Activated naive CD4-positive, alpha-beta T cell treated with anti-CD3 and anti-CD28 coated beads, Interleukin-2, amount 50 U/mL, for 72 hours (primary cell): Measurements from ENCODE around the gene NR3C1. TPM values are rescaled to one million over a fixed set of nuclear protein-coding genes. Genes with fewer than 3 reads are reported as not detected.

ENCODE experiments used
- ATAC-seq, 2 donors: fragments of 150-1000 bp; cut with Tn5 transposase; 2 replicates each; pipeline ENCODE4 v1.10.0; 2021; ENCODE audit warnings: mild to moderate bottlenecking in 2 of 2, moderate library complexity in 2 of 2
- DNase-seq, 2 donors: peaks; one replicate each; pipeline ENCODE4 v3.0.0; 2021 to 2022; ENCODE audit warnings: low spot score in 2 of 2
- H3K27ac Mint-ChIP-seq, 2 donors: one replicate each; pipeline ENCODE4 v1.8.0; 2022; ENCODE audit warnings: mild to moderate bottlenecking in 2 of 2, mixed read lengths in 2 of 2
- H3K36me3 Mint-ChIP-seq, 2 donors: one replicate each; pipeline ENCODE4 v1.8.0; 2022; ENCODE audit warnings: mixed read lengths in 2 of 2
- H3K9me3 Mint-ChIP-seq, 2 donors: one replicate each; pipeline ENCODE4 v1.8.0; 2022; ENCODE audit warnings: mixed read lengths in 2 of 2
- total RNA-seq, 2 donors: library from RNA; stranded (reverse); gene quantifications; one replicate each; pipeline ENCODE4 v1.2.3, GENCODE V29; 2022

NR3C1 gene
- total RNA-seq, 2 donors from 2014 or later = 39.5 to 43.6 TPM

- Mint-ChIP-seq H3K9me3 (peaks cover 0 to 4% of the 10 kb centered on the region in 2 donors), H3K27ac (no peak overlapping the region), H3K36me3 (no peaks in the 10 kb centered on the region)
- ATAC-seq = no peak
- DNase-seq = no peak
Measured at GRCh38 chr5:143237664-143238063, 165.8 kb downstream of the NR3C1 start.

GRCh38 chr5:143236682-143237081, 166.8 kb downstream of the NR3C1 start:
- Mint-ChIP-seq H3K9me3 (peaks cover 0 to 4% of the 10 kb centered on the region in 2 donors), H3K36me3 (no peaks in the 10 kb centered on the region), H3K27ac (no peak overlapping the region)
- ATAC-seq = no peak
- DNase-seq = no peak

DNA sequence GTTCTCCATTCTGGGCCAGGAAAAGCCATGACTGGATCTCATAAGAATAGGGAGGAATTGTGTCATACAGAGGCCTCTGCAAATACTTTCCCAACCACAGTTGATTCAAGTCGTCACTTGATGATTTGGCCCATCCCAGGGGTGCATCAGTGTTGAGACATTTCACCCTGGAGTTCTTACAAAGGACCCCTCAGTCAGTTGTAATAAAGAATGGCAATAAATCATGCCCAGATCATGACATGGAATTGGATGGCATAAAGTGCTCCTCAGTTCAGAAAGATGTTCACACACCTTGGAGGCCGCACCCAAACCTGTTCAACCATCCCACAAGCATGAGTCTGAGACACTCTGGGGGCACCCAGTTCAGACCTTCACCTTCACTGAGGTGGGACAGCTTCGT, 168.1 kb downstream of the NR3C1 start:
- Mint-ChIP-seq H3K36me3 (no peaks in the 10 kb centered on the region), H3K27ac (no peak overlapping the region), H3K9me3 (peaks cover 0 to 4% of the 10 kb centered on the region in 2 donors)
- ATAC-seq (no peak), DNase-seq (no peak)

DNA sequence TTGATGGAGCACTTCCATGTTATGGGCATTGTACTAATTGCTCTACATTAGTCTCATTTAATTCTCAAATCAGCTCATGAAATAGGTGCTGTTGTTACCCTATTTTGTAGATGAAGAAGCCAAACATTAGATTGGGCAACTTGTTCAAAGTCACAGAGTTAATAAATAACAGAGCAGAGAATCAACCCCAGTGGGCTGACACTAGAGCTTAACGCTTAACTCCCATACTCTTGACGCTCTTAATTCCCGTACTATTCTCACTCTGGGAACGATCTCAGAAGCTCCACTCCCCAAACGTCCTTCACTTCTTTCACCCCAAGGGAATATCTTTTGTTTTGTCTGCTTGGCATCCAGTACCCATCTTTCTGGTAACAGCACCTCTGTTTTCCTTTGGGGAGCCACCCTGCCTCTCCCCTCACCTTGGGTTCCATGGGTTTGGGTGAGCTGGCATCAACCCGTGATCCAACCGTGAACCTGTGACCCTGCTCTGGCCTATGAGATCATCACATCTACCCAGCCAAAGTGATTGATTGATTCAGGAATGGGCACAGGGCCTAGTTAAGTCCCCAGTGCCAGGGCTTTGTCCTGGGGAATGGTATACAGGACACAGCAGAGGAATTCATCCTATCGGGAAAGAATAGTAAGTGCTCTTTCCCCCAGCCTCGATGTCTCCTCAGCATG, 169.2 kb downstream of the NR3C1 start:
- ATAC-seq (no peak), DNase-seq (no peak)
- H3K36me3 Mint-ChIP-seq = no peaks in the 10 kb centered on the region
- no peak overlapping the region for H3K27ac Mint-ChIP-seq
- H3K9me3 Mint-ChIP-seq = peaks cover 0 to 4% of the 10 kb centered on the region in 2 donors

GRCh38 chr5:143233031-143233430, 170.5 kb downstream of the NR3C1 start:
- Mint-ChIP-seq H3K27ac (no peak overlapping the region), H3K9me3 (peaks cover 0 to 4% of the 10 kb centered on the region in 2 donors), H3K36me3 (no peaks in the 10 kb centered on the region)
- ATAC-seq = no peak
- no peak for DNase-seq

GRCh38 chr5:143231973-143232812, 171.3 kb downstream of the NR3C1 start:
- Mint-ChIP-seq H3K36me3 (no peaks in the 10 kb centered on the region), H3K27ac (no peak overlapping the region), H3K9me3 (no peaks in the 10 kb centered on the region)
- ATAC-seq (no peak), DNase-seq (no peak)

DNA sequence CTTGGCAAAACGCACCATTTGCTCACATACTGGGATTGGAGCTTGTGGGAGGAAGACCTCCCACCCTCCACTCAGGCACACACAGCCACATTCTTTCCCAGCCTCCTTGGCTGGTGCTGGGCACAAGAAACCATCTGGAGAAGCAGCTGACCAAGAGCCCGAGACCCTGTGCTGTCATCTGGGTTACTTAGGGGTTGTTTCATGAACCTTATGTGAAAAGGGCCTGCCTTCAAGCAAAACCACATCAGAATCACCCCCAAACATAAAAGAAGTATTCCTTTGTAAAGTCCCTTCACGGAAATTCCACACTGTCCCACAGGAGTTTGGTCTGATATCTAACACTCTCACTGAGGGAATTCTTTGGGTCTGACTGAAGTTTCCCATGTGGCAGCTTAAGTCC, 172.1 kb downstream of the NR3C1 start:
- DNase-seq (no peak), ATAC-seq (no peak)
- Mint-ChIP-seq H3K36me3 (no peaks in the 10 kb centered on the region), H3K27ac (no peak overlapping the region), H3K9me3 (no peaks in the 10 kb centered on the region)

DNA sequence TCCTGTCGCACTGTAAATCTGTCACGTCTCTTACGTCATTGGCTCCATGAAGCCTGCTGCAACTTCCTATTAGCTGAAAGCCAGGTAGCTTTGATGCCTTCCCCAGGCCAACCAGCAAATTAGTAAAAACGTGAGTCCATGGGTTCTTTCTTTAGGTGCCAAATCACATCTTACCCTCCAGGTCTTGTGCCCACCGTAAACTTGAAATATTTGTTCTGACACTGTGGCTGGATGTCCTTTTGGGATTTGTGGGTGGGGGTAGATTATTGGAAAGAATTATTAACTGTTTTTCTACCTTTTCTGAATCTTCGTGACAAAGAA, 172.8 kb downstream of the NR3C1 start:
- H3K9me3 Mint-ChIP-seq = no peaks in the 10 kb centered on the region
- DNase-seq (no peak), ATAC-seq (no peak)
- H3K36me3 Mint-ChIP-seq = no peaks in the 10 kb centered on the region
- peak overlapping the region in 1 of 2 donors; percentile 76 for H3K27ac Mint-ChIP-seq

DNA sequence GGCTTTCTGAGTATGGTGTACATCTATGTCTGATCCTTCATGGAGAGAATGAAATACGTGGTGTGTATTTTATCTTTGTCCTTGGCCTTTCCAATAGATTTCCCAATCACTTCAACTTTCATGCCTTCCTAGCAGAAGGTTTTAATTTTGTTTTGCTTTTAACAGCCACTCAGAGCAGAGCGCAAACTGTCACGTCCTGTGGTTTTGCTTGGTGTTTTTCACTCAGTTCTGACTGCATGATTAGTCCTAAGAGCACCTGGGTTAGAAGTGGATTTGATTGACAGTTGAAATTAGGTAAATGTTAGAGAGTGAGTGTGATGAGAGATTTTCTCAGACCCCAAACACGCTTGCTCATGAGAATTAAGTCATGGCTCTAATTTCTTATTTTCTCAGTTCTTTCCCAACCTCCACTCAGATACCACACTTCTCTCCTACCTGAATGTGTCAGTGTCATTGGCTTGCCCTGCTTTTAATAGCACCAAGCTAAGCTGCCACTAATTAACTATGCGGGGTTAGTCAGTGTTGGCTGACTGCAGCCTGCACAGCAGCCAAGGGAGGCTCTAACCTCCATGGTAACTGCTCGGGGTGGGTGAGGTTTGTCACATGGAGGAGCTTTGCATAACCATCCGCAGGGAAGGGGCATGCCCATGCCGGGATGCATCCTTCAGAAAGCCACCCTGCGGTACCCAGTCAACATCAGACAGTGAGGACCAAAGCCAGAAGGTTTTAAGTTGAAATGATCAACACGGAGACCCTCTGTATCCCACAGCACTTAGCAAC, 173.4 kb downstream of the NR3C1 start:
- peak; percentile 92 to 93 for ATAC-seq
- DNase-seq = no peak
- H3K9me3 Mint-ChIP-seq = no peaks in the 10 kb centered on the region
- H3K36me3 Mint-ChIP-seq = no peaks in the 10 kb centered on the region
- H3K27ac Mint-ChIP-seq = peak overlapping the region; percentile 76 to 96

- ATAC-seq = peak; percentile 60 to 66
Measured at GRCh38 chr5:143229426-143229895, 174.0 kb downstream of the NR3C1 start.

GRCh38 chr5:143228597-143229293, 174.7 kb downstream of the NR3C1 start:
- H3K27ac Mint-ChIP-seq = peak overlapping the region; percentile 76 to 96
- H3K36me3 Mint-ChIP-seq = no peaks in the 10 kb centered on the region
- H3K9me3 Mint-ChIP-seq = no peaks in the 10 kb centered on the region
- DNase-seq = no peak
- peak in 1 of 2 donors; percentile 34 for ATAC-seq

More at GRCh38 chr5:143229426-143229895, 174.0 kb downstream of the NR3C1 start:
- Mint-ChIP-seq H3K9me3 (no peaks in the 10 kb centered on the region), H3K36me3 (no peaks in the 10 kb centered on the region), H3K27ac (peak overlapping the region; percentile 76 to 96)
- no peak for DNase-seq
